Testis (tissue), 3 donors: ENCODE measurements around the gene SMG1. TPM values are rescaled to one million over a fixed set of nuclear protein-coding genes. Genes with fewer than 3 reads are reported as not detected.
"Not testable (repeated sequence)": the region's sequence is repeated elsewhere in the genome, so short reads cannot be mapped to it uniquely, and the experiment has no call there.

ENCODE experiments used
- DNase-seq: peaks from one replicate; pipeline ENCODE4 v3.0.0-alpha.2; 2019
- H3K27ac ChIP-seq, 2 donors: fragments of 200-600 bp; sonication (generic); one replicate each; pipeline ENCODE4 v1.5.1; 2019
- H3K27me3 ChIP-seq: fragments of 200-600 bp; sonication (generic); one replicate; pipeline ENCODE4 v1.5.1; 2019
- H3K36me3 ChIP-seq: fragments of 200-600 bp; sonication (generic); one replicate; pipeline ENCODE4 v1.5.1; 2017; ENCODE audit warnings: low read depth; ENCODE audit errors: missing control alignments
- H3K4me1 ChIP-seq: fragments of 200-600 bp; sonication (generic); one replicate; pipeline ENCODE4 v1.5.1; 2019
- H3K4me3 ChIP-seq, 2 donors: fragments of 200-600 bp; sonication (generic); one replicate each; pipeline ENCODE4 v1.5.1; 2017 to 2019
- H3K9me3 ChIP-seq: fragments of 200-600 bp; sonication (generic); one replicate; pipeline ENCODE4 v1.5.1; 2017
- CTCF ChIP-seq, 3 experiments: fragments of 450-650 bp in 2 of 3; fragments of 200-600 bp in 1 of 3; sonication (generic) in 1 of 3; IDR thresholded peaks; one replicate each; pipeline ENCODE4 v1.5.1; 2016 to 2019; ENCODE audit warnings: antibody characterized with exemption in 3 of 3, mild to moderate bottlenecking in 2 of 3, moderate library complexity in 1 of 3
- POLR2A ChIP-seq: fragments of 450-650 bp; IDR thresholded peaks from one replicate; pipeline ENCODE4 v1.6.1; 2017; ENCODE audit warnings: antibody characterized with exemption, mild to moderate bottlenecking, moderate library complexity
- WGBS, 2 donors: methylation state at CpG; one replicate each; pipeline ENCODE4 v1.1.5; 2018; 5-methylcytosine and 5-hydroxymethylcytosine counted together
- intact Hi-C: fragments of 100-400 bp; cut with DNase I; formaldehyde crosslinking; loops from one replicate; pipeline ENCODE4 v1.15.1; 2023; ENCODE audit warnings: low total_unique reads
- polyA plus RNA-seq: library from polyadenylated mRNA; stranded (reverse); fragments of 350-450 nt; fragmentation: Illumina TruSeq; extraction: RNeasy Lipid Tissue Mini Kit (QIAGEN cat#74804); gene quantifications from one replicate; pipeline ENCODE4 v1.2.3, GENCODE V29; 2014; ENCODE audit warnings: low read depth, low replicate concordance; ENCODE audit not compliant: insufficient read depth
- total RNA-seq, 2 donors: library from RNA; depleted of rRNA; stranded (reverse); fragments of >200 nt; gene quantifications; one replicate each; pipeline ENCODE4 v1.2.3, GENCODE V29; 2016

Gene SMG1
- total and polyA plus RNA-seq, 3 donors from 2014 or later, result 32.3 to 138 (median 113) TPM

GRCh38 chr16:18966791-18967190 lies 40.6 kb upstream of the SMG1 start:
- H3K27me3 ChIP-seq, result no peaks in the 10 kb centered on the region
- H3K27ac ChIP-seq, result no peak overlapping the region
- 95 to 100% methylated on average over 4 to 5 of the region's 5 CpGs for WGBS, 2 donors
- H3K36me3 ChIP-seq, result no peaks in the 10 kb centered on the region
- intact Hi-C loops, result no loop called here
- H3K9me3 ChIP-seq, result no peaks in the 10 kb centered on the region
- TF ChIP-seq CTCF (IDR thresholded peaks at IDR 0.05), result no peak
- H3K4me3 ChIP-seq, result no peak overlapping the region
- DNase-seq, result no peak
- H3K4me1 ChIP-seq, result no peaks in the 10 kb centered on the region

GRCh38 chr16:18965555-18965954 lies 39.3 kb upstream of the SMG1 start:
- 78 to 79% methylated on average over 5 of the region's 5 CpGs for WGBS, 2 donors
- Histone ChIP-seq H3K27me3 (no peaks in the 10 kb centered on the region), H3K36me3 (no peaks in the 10 kb centered on the region), H3K9me3 (no peaks in the 10 kb centered on the region), H3K4me1 (no peaks in the 10 kb centered on the region), H3K27ac (no peak overlapping the region), H3K4me3 (no peak overlapping the region)
- intact Hi-C loops, result no loop called here
- DNase-seq, result no peak
- TF ChIP-seq CTCF (IDR thresholded peaks at IDR 0.05), result no peak
- no peak for TF ChIP-seq POLR2A

- intact Hi-C loops, result no loop called here
- Histone ChIP-seq H3K4me1 (no peaks in the 10 kb centered on the region), H3K27me3 (no peaks in the 10 kb centered on the region), H3K36me3 (no peaks in the 10 kb centered on the region), H3K9me3 (no peaks in the 10 kb centered on the region), H3K27ac (no peak overlapping the region), H3K4me3 (no peak overlapping the region)
- WGBS, 2 donors, result 66 to 78% methylated on average over 2 of the region's 2 CpGs
- DNase-seq, result no peak
- no peak for TF ChIP-seq CTCF (IDR thresholded peaks at IDR 0.05)
- no peak for TF ChIP-seq POLR2A
Measured at GRCh38 chr16:18959031-18959505, 32.9 kb upstream of the SMG1 start.

GRCh38 chr16:18958621-18959029 lies 32.4 kb upstream of the SMG1 start:
- TF ChIP-seq POLR2A, result no peak
- TF ChIP-seq CTCF (IDR thresholded peaks at IDR 0.05), result no peak
- DNase-seq, result no peak
- Histone ChIP-seq H3K9me3 (no peaks in the 10 kb centered on the region), H3K27me3 (no peaks in the 10 kb centered on the region), H3K4me3 (no peak overlapping the region), H3K27ac (no peak overlapping the region), H3K4me1 (no peaks in the 10 kb centered on the region), H3K36me3 (no peaks in the 10 kb centered on the region)
- intact Hi-C loops, result no loop called here
- WGBS, 2 donors, result 67 to 76% methylated on average over 2 of the region's 2 CpGs

- H3K9me3 ChIP-seq, H3K27me3 ChIP-seq, intact Hi-C loops, DNase-seq, H3K36me3 ChIP-seq, H3K4me1 ChIP-seq, H3K27ac ChIP-seq, H3K4me3 ChIP-seq: not testable (repeated sequence)
- WGBS, 2 donors, result 70 to 72% methylated on average over 6 of the region's 6 CpGs
Measured at GRCh38 chr16:18956658-18957241, 30.5 kb upstream of the SMG1 start.

GRCh38 chr16:18955874-18956580 lies 29.8 kb upstream of the SMG1 start:
- WGBS, 2 donors, result 33 to 58% methylated on average over 19 to 21 of the region's 21 CpGs
- intact Hi-C loops, H3K27ac ChIP-seq, H3K4me1 ChIP-seq, DNase-seq, H3K27me3 ChIP-seq, H3K9me3 ChIP-seq, H3K4me3 ChIP-seq, H3K36me3 ChIP-seq: not testable (repeated sequence)
